A673 (cell line): ENCODE measurements around the gene GNA14.

Experiments used
- CTCF ChIP-seq: fragments of 300-800, 200-600 bp; sonication (generic); conservative IDR thresholded peaks from 2 replicates; pipeline ENCODE4 v1.5.1; 2017; ENCODE audit warnings: low read depth, mild to moderate bottlenecking, antibody characterized with exemption, low read length, moderate library complexity, mixed read lengths
- EZH2 ChIP-seq: fragments of 200-600 bp; sonication (generic); IDR thresholded peaks from 2 replicates; pipeline ENCODE4 v1.6.1; 2017; ENCODE audit warnings: borderline replicate concordance, low read depth, mild to moderate bottlenecking, mixed read lengths, antibody characterized with exemption, low read length; ENCODE audit not compliant: poor library complexity, severe bottlenecking

GRCh38 chr9:77661566-77662085 is 13.5 kb upstream of the GNA14 start:
- TF ChIP-seq CTCF (no peak), EZH2 (no peak)
